ENCODE results near the gene JCAD. TPM values are rescaled to one million over a fixed set of nuclear protein-coding genes. Genes with fewer than 3 reads are reported as not detected.

JCAD gene
- polyA plus RNA-seq, 1 experiment: 38.3 TPM

DNA sequence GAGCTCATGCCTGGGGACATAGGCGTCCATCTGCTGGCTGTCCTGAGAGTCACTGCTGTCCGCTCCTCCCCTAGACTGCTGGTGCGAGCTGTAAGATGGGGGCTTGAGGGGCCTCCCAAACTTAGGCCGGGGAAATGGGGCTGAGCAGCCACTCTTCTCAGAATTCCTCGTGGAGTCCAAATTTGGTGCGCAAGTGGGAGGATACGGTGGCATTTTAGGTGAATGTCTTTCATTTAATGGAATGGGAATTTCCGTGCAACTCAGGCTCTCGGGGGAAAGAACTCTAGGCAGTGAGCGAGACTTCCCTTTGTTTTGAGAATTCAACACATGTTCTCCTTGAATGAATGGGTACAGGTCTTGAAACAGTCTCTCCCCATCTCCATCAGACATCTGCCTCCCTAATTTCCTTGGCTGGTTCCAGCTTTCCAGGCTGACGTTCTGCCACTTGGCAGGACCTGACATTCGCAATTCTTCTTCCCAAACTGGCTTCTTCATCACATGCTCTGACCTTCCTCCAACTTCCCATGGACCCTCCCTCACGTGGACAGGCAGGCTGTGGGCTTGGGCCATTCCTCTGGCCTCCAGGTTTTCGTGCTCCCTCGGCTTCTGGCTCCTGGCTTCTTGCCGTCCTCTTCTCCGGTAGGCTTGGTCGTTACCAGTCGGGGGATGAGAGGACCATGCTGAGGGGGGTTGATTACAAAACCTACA is 30.1 kb downstream of the JCAD start:
- POLR2A ChIA-PET: no interaction called here
- CTCF ChIA-PET: no interaction called here
- Histone ChIP-seq H3K27ac (ENCODE audit: low read depth, low read length) (no peak overlapping the region), H3K27me3 (ENCODE audit: control insufficient read depth, insufficient read depth, low read length) (no peaks in the 10 kb centered on the region), H3K9me3 (ENCODE audit: control insufficient read depth, insufficient read depth, low read length) (no peaks in the 10 kb centered on the region; the same call in 1 of the 2 replicates), H3K4me3 (ENCODE audit: low read depth, low read length) (no peak overlapping the region)
- TF ChIP-seq, protein P1, sequence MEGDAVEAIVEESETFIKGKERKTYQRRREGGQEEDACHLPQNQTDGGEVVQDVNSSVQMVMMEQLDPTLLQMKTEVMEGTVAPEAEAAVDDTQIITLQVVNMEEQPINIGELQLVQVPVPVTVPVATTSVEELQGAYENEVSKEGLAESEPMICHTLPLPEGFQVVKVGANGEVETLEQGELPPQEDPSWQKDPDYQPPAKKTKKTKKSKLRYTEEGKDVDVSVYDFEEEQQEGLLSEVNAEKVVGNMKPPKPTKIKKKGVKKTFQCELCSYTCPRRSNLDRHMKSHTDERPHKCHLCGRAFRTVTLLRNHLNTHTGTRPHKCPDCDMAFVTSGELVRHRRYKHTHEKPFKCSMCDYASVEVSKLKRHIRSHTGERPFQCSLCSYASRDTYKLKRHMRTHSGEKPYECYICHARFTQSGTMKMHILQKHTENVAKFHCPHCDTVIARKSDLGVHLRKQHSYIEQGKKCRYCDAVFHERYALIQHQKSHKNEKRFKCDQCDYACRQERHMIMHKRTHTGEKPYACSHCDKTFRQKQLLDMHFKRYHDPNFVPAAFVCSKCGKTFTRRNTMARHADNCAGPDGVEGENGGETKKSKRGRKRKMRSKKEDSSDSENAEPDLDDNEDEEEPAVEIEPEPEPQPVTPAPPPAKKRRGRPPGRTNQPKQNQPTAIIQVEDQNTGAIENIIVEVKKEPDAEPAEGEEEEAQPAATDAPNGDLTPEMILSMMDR (IDR thresholded peaks at IDR 0.05; ENCODE audit: low read depth, low read length): no peak
- no peak for DNase-seq (ENCODE audit: low read depth, low spot score)

DNA sequence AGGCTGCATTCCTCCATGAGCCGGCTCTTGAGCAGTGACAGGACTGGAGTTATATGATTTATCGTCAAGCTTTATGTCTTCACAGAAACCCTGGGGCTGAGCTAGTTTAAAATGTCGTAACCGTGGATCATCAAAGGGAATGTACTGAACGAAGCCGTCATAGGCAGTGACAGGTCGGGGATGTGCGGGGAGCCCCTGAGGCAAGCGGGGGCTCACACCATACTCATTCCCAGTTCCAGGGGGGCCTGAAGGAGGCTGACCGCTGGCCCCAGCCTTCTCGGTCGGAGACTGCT is 30.7 kb downstream of the JCAD start:
- TF ChIP-seq, protein P1 (IDR thresholded peaks at IDR 0.05; ENCODE audit: low read depth, low read length): no peak
- CTCF ChIA-PET: no interaction called here
- POLR2A ChIA-PET: no interaction called here

DNA sequence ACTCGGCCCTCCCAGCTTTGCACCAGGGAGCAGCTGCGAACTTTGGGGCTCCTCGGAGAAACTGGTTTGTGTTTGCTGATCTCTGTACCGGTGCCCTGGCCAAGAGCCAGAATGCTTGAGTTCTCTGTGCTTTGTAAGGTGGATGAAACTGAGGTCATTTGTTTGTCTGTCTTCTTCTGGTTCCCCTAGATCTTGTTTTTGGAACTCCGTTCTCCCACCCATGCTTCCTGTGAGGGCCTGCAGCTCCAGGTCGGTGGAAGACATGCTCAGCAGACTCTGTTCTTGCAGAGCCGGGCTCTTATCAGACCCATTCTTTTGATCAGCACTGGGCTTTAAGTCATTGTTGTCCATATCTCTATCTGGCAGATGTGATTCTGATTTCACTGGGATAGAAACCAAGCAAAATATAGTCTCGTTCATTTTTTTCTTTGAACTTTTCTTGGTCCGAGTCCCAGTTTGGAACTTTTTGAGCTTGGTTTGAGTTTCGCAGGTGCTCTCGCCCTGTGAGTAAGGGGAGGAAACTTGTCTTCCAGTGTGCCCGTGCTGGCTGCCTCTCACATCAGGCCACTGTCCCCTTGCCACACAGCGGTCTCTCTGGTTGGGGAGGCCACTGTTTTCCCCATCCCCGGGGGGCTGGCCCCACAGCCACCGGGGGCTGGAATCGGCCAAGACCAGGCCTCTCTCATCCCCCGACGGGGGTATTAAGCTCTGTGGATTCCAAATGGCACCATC is 31.2 kb downstream of the JCAD start:
- ChIA-PET POLR2A (no interaction called here), CTCF (no interaction called here)
- no peak for DNase-seq (ENCODE audit: low read depth, low spot score)
- Histone ChIP-seq H3K27ac (ENCODE audit: low read depth, low read length) (no peak overlapping the region), H3K27me3 (ENCODE audit: control insufficient read depth, insufficient read depth, low read length) (no peaks in the 10 kb centered on the region), H3K4me3 (ENCODE audit: low read depth, low read length) (no peak overlapping the region), H3K9me3 (ENCODE audit: control insufficient read depth, insufficient read depth, low read length) (no peaks in the 10 kb centered on the region; the same call in 1 of the 2 replicates)
- TF ChIP-seq, protein P1 (IDR thresholded peaks at IDR 0.05; ENCODE audit: low read depth, low read length): no peak

More for the DNA sequence above, 30.7 kb downstream of the JCAD start:
- Histone ChIP-seq H3K9me3 (ENCODE audit: control insufficient read depth, insufficient read depth, low read length) (no peaks in the 10 kb centered on the region; the same call in 1 of the 2 replicates), H3K4me3 (ENCODE audit: low read depth, low read length) (no peak overlapping the region), H3K27me3 (ENCODE audit: control insufficient read depth, insufficient read depth, low read length) (no peaks in the 10 kb centered on the region), H3K27ac (ENCODE audit: low read depth, low read length) (no peak overlapping the region)
- no peak for DNase-seq (ENCODE audit: low read depth, low spot score)

DNA sequence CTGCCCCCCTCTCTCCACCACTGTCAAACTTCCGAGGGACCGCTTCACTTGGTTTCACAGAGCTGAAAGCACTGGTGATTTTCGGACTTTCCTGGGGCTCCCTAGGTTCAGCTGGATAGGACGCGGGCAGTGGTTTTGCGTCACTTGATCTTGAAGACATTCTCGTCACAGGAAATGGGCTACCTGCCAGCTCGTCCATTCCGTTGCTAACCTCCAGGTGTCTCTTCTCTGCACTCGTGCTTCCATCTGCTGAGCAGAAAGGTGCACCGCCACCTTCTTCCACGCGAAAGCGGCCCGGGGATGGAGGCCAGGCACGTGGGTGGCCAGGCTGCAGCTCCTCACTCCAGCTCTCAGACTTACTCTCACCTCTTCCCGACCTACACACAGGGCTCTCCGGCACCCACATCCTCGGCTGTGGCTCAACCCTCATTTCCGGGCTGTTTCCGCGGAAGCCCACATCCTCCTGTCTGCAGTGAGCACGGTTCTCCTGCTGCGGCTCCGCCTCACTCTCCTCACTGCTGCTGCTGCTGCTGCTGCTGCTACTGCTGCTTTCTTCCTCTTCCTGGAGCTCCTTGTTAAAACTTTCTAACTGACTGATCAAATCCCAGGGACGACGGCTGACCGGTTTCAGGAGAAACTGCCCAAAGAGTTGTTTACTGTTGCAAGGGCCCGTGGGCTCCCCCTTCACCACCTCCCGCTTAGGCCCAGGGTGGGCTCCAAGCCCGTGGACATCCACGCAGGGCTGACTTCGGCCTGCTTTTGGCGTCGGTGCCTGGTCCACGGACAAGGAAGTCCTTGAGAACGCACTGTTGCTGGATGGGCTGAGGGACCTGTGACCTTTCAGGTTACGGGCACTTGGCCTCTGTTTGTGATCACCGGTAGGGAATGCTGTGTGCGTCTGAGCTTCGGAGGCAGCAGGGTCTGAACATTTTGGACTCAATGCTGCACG is 32.1 kb downstream of the JCAD start:
- Histone ChIP-seq H3K9me3 (ENCODE audit: control insufficient read depth, insufficient read depth, low read length) (no peaks in the 10 kb centered on the region; the same call in 1 of the 2 replicates), H3K27me3 (ENCODE audit: control insufficient read depth, insufficient read depth, low read length) (no peaks in the 10 kb centered on the region), H3K4me3 (ENCODE audit: low read depth, low read length) (no peak overlapping the region), H3K27ac (ENCODE audit: low read depth, low read length) (no peak overlapping the region)
- POLR2A ChIA-PET: no interaction called here
- DNase-seq (ENCODE audit: low read depth, low spot score): no peak
- CTCF ChIA-PET: no interaction called here
- TF ChIP-seq, protein P1 (IDR thresholded peaks at IDR 0.05; ENCODE audit: low read depth, low read length): no peak
